ACHN (cell line): Measurements from ENCODE around the gene ATP6V0A1.

Experiments
- DNase-seq: peaks from one replicate; pipeline ENCODE4 v3.0.0-alpha.2; 2015
- in situ Hi-C: cut with HindIII; loops from 2 replicates; pipeline ENCODE4 v1.10.0; 2017; ENCODE audit warnings: low sequenced_read_pairs, low pct_ligation_motif_present, low pct_unique_long_range_greater_than_20kb

The ATP6V0A1 gene

GRCh38 chr17:42564815-42565522 is 106.3 kb downstream of the ATP6V0A1 start:
- no peak for DNase-seq
- in situ Hi-C loops, result no loop called here

- DNase-seq, result no peak
- in situ Hi-C loops, result no loop called here
These were observed 107.0 kb downstream of the ATP6V0A1 start for GRCh38 chr17:42565523-42566214.

DNA sequence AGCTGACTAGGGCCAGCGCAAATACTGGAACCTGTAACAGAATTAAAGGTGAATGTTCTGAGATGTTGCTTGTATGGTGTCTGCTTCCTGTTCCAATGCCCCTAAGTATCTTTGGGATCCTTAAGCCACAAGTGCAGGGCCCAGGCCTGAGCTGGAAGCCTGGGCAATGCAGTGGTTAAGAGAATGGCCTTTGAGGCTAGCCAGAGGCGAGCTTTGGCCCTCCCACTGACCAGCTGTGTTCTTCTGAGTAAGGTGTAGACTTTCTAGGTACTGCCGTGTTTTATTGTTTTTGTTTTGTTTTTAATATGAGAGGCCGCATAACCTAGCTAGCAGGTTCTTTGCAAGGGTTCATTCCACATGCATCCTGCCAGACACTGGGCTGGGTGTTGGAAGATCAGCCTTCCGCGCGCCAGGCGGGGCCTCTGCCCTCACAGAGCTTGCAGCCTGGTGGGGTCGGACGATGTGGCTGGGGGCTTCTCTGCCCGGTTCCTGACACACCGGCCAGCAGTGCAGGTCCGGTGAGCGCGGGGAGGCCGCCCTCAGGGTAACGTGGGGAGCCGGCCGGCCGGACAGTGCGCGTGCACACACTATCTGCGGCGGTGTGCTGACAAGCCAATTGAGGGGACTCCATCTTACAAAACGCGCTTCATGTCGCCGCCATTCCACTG is 107.7 kb downstream of the ATP6V0A1 start:
- DNase-seq, result no peak
- in situ Hi-C loops, result no loop called here

DNA sequence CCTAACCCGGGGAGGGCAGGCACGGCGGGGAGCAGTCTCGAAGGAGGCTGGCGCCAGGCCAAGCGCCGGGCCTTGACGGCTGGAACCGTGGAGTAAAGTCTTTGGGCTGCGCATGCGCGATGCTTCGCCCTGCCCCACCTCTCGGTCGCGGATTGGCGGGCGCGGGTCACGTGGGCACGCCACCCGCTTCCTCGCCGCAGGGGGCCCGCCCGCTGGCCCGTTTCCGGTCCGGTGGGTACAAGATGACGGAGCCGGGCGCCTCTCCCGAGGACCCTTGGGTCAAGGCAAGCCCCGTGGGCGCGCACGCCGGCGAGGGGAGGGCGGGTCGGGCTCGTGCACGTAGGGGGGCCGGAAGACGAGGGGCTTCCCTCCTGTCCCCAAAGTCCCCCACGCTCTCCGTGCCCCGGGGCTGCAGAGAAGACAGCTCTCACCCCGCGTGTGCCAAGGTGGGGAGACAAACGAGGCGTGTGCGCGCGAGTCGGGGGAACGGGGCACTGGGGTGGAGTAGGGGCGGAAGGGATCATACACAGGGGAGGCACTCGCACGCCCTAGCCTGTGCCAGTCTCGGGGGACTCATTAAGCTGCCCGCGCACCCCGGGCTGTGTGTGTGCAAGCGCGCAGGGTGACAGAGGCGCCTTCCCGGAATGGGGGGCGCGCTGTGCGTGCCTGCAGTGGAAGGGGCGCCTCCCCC is 108.3 kb downstream of the ATP6V0A1 start, which contains the start of gene MLX:
Gene MLX (plus strand): TSS at position 218 of the 691 bp plus-strand sequence. CDS start 25 bp downstream, at position 243.
- DNase-seq, result peak; percentile 95
- in situ Hi-C loops, result no loop called here

- in situ Hi-C loops, result no loop called here
These were observed 109.8 kb downstream of the ATP6V0A1 start for GRCh38 chr17:42568341-42569111.

DNA sequence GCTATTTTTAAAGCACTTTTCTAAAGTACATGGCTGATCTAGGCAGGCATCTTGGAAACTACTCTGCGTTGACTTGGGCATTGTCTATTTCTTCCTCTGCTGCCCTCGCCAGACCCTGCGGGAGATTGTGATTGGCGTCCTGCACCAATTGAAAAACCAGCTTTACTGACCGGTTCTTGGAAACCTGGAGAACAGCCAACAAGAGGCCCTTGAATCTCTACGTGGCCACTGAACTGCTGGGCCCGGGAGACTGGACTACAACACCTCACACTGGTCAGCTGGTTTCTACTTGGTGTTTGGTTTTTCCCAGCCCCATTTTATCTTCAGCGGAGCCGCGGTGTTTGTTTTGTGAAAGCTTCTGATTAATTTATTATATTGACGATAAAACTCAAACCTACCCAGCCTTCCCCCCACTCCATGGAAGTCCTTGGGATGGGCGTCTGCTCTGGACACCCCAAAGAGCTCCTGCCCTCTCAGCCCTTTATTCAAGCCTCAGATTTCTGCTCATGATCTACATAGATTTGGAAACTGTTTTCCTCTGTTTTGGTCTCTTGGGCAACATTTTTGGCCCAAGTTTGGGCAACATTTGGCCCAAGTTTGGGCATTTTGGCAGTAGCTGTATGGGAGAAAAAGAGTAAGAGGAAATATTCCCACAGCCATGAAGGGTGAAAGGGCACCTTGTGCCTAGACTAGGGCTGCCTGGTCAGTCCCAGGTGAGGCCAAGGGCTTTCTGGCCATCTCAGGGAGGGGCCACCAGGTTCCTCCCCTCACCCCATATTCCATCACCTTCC is 113.0 kb downstream of the ATP6V0A1 start:
- DNase-seq, result no peak
- in situ Hi-C loops, result no loop called here

More at GRCh38 chr17:42568341-42569111, 109.8 kb downstream of the ATP6V0A1 start:
- DNase-seq, result no peak
